A204.1 (cell line): ENCODE measurements around the gene GRID1.

Experiments used
- FAIRE-seq: peaks from 2 replicates; lab custom pipeline; 2012; peaks lifted over from hg19 to GRCh38; lab: Jason Lieb, UNC

The GRID1 gene

GRCh38 chr10:85558533-85558932 lies 808.1 kb downstream of the GRID1 start:
- FAIRE-seq = no peak

GRCh38 chr10:85557706-85558105 lies 808.9 kb downstream of the GRID1 start:
- no peak for FAIRE-seq

- FAIRE-seq = no peak
Measured at GRCh38 chr10:85557077-85557476, 809.5 kb downstream of the GRID1 start.
